GM12874 (cell line): ENCODE measurements around the gene RPS6KA3.

Source experiments
- TF ChIP-seq, protein P1 (sequence below): IDR thresholded peaks from 2 replicates; pipeline ENCODE4 v1.5.1; 2011; ENCODE audit warnings: low read depth, mild to moderate bottlenecking, control low read depth, low read length, moderate library complexity; ENCODE audit not compliant: insufficient read depth

RPS6KA3 gene

DNA sequence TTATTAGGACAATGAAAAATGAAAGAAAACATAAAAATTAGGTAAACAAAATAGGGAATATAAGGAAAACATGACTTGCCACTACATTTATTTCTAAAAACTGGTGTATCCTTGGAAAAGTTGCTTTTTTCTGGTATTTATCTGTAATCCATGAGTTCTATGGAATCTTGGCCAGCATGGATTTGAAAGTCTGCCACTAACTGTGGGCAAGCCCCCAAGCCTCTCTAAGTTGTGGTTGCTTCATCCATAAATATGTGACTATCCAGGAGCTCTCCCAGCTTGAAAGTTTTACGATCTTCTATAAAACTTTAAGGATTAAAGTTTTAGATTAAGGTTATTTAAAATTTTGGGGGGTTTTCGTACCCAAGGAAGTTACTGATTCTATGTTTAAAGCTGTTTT lies 21.8 kb downstream of the RPS6KA3 start:
- TF ChIP-seq, protein P1, sequence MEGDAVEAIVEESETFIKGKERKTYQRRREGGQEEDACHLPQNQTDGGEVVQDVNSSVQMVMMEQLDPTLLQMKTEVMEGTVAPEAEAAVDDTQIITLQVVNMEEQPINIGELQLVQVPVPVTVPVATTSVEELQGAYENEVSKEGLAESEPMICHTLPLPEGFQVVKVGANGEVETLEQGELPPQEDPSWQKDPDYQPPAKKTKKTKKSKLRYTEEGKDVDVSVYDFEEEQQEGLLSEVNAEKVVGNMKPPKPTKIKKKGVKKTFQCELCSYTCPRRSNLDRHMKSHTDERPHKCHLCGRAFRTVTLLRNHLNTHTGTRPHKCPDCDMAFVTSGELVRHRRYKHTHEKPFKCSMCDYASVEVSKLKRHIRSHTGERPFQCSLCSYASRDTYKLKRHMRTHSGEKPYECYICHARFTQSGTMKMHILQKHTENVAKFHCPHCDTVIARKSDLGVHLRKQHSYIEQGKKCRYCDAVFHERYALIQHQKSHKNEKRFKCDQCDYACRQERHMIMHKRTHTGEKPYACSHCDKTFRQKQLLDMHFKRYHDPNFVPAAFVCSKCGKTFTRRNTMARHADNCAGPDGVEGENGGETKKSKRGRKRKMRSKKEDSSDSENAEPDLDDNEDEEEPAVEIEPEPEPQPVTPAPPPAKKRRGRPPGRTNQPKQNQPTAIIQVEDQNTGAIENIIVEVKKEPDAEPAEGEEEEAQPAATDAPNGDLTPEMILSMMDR: no peak

DNA sequence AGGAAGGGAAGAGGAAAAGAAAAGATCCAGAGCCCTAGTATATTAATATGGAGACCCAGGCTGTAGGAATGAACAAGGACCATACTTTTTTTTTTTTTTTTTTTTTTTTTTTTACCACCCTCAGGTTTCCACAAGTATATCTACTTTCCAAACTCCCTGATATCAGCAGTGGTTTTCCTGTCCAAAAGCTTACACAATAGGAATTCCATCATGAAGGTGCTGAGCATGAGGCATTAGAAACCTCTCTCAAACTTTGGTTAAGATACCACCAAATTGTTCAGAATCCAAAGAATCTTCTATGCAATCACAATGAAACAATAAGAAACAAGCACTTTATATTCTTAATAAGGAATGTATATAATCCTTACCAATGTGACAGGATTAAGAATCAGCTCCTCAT lies 26.5 kb downstream of the RPS6KA3 start:
- TF ChIP-seq, protein P1: no peak

DNA sequence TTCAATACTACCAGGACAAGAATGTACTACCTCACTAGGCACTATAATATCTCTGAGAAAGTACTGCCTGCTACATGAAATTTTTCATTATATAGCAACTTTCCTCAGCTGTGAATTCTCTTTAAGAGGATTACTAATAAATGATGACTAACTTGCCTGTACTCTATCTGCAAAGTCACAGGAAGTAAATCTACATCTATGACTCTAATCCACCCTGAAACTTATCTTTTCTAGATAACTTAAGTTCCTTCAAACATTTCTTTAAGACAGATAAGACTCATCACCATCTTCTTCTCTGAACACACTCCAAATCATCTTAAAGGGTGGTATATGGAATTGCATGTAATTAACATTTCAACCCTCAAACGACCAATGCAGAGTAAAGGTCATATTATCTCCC lies 28.8 kb downstream of the RPS6KA3 start:
- TF ChIP-seq, protein P1: no peak

DNA sequence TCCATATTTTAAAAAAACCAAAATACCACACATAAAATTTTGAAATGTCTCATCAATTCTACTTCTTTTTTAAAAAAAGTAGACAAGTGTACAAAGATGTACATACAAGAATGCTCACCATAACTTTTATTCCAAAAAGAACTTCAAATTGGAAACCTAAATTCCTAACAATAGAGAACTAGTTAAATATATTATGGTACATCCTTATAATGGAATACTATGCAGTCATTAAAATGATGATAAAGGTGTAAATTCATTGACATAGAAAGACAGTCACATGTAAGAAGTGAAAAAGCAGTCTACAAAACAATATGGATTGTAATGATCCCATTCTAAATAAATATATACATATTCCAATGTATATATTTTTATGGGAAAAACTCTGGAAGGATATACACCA lies 31.0 kb downstream of the RPS6KA3 start:
- TF ChIP-seq, protein P1: no peak

DNA sequence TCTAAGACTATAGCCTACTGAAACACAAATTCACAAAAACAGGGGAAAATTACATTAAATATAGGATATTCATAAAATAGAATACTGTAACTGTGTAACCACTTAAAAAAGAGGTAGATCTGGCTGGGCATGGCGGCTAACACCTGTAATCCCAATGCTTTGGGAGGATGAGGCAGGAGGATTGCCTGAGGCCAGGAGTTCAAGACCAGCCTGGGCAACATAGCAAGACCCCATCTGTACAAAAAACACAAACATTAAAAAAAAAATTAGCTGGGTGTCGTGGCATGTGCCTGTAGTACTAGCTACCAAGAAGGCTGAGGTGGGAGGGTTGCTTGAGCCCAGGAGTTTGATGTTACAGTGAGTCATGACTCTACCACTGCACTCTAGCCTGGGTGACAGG lies 33.4 kb downstream of the RPS6KA3 start:
- TF ChIP-seq, protein P1: no peak

DNA sequence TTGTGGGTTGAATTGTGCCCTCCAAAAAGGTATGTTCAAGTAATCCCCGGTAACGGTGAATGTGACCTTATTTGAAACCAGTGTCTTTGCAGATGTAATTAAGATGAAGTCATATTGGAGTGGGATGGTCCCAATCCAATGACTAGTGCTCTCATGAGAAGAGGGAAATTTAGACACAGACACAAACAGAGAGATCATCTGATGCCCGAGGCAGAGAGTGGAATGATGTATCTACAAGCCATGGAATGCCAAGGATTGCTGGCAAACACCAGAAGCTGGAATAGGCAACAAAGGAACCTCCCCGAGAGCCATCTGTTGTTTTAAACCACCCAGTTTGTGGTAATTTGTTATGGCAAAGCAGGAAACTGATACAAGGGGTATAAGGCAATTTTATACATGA lies 35.1 kb downstream of the RPS6KA3 start:
- TF ChIP-seq, protein P1: no peak

DNA sequence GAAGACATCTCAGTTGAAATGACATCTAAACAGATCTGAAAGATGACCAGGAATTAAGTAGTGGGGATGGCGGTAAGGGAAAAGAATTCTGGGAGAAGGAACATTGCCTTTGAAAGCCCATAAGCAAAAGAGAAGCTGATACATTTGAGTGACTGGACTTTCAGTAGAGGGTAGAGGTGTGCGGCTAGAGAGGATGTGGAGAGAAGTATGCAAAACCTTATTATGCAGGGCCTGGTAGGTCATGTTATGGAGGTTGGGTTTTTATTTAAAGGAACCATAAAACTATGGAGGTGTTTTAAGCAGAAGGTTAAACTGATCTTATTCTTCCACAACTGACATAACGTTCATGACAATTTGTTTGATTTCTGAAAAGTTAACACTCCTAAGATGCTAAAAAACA lies 36.3 kb downstream of the RPS6KA3 start:
- TF ChIP-seq, protein P1: no peak

DNA sequence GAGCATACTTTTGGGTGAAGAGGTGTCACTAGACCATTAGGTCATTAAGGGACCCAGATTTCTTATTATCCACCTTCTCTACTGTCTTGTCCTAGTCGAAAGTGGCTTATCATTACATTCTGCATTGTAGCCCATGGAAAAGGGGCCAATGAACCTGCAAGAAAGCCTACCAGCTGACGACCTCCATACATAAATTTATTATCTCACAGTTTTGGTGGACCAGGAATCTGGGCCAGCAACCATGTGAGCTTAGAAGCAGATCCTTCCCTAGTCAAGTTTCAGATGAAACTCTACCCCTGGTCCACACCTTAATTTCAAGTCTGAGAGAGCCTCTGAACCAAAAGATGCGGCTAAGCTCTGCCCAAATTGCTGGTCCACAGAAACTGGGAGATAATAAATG lies 37.6 kb downstream of the RPS6KA3 start:
- TF ChIP-seq, protein P1: no peak
